ENCODE results near the gene SLC46A1.

DNA sequence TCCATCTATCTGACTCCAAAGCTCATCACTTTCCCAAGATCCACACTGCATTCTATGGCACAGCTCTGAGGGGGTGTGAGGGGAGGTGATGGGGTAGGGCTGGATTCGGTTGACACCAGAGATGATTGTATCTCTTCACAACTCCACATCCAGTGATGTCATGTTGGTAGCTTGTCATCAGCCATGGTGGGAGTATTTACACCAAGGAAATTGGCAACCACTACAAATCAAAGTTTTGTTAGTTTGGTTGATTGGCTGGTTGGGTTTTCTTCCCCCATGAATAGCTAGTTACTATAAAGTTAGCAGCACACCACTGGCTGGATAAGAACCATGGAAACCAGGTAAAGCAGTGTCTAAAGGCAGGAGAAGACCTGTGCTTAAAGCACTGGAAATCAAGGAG, 15.0 kb downstream of the SLC46A1 start:
- TF ChIP-seq, protein P1, sequence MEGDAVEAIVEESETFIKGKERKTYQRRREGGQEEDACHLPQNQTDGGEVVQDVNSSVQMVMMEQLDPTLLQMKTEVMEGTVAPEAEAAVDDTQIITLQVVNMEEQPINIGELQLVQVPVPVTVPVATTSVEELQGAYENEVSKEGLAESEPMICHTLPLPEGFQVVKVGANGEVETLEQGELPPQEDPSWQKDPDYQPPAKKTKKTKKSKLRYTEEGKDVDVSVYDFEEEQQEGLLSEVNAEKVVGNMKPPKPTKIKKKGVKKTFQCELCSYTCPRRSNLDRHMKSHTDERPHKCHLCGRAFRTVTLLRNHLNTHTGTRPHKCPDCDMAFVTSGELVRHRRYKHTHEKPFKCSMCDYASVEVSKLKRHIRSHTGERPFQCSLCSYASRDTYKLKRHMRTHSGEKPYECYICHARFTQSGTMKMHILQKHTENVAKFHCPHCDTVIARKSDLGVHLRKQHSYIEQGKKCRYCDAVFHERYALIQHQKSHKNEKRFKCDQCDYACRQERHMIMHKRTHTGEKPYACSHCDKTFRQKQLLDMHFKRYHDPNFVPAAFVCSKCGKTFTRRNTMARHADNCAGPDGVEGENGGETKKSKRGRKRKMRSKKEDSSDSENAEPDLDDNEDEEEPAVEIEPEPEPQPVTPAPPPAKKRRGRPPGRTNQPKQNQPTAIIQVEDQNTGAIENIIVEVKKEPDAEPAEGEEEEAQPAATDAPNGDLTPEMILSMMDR (conservative IDR thresholded peaks at IDR 0.05; ENCODE audit: low read length) = no peak
- TF ChIP-seq EZH2phosphoT487 (IDR thresholded peaks at IDR 0.05; ENCODE audit: borderline replicate concordance, low read depth, low read length) = no peak
